ENCODE measurements around the gene WDFY4. TPM values are rescaled to one million over a fixed set of nuclear protein-coding genes. Genes with fewer than 3 reads are reported as not detected.

Gene WDFY4
- total and polyA plus RNA-seq, 2 experiments from 2014 or later = 0.14 TPM; not detected in 1

GRCh38 chr10:48751730-48752129 lies 67.1 kb downstream of the WDFY4 start:
- H3K27ac ChIP-seq (ENCODE audit: low read depth) = no peak overlapping the region
- H3K27ac Mint-ChIP-seq = no peak overlapping the region
- no peaks in the 10 kb centered on the region for H3K36me3 Mint-ChIP-seq (ENCODE audit: low read depth)
- ATAC-seq (no peak), DNase-seq (ENCODE audit: low spot score) (no peak)
- H3K79me2 ChIP-seq (replicated peaks; ENCODE audit: insufficient read depth) = no peaks in the 10 kb centered on the region
- H3K9me3 Mint-ChIP-seq = no peaks in the 10 kb centered on the region
- H3K4me3 ChIP-seq = no peak overlapping the region
- H3K4me2 ChIP-seq = no peak overlapping the region
- H3K9me2 ChIP-seq (ENCODE audit: insufficient read depth) = no peaks in the 10 kb centered on the region
- no peaks in the 10 kb centered on the region for H3F3A ChIP-seq (replicated peaks; ENCODE audit: low read depth)
- H4K20me1 ChIP-seq (replicated peaks; ENCODE audit: insufficient read depth) = no peaks in the 10 kb centered on the region
- no peaks in the 10 kb centered on the region for H3K27me3 Mint-ChIP-seq (ENCODE audit: insufficient read depth, low read depth, poor library complexity)
- 0 out of 4 replicates have a peak, but pooled peaks of 1 of the 2 experiments have one; percentile 9 for TF ChIP-seq CTCF (conservative IDR thresholded peaks at IDR 0.05; ENCODE audit: low read depth in 2 of 2)
- TF ChIP-seq ZNF462 (CRISPR knock-in tag; IDR thresholded peaks at IDR 0.05) = no peak
- H3K4me3 Mint-ChIP-seq = no peak overlapping the region
- no peak overlapping the region for H2AFZ ChIP-seq
- H3K27me3 ChIP-seq (ENCODE audit: insufficient read depth) = no peaks in the 10 kb centered on the region
- peaks cover 11% of the 10 kb centered on the region for H3K4me1 Mint-ChIP-seq
- H3K4me1 ChIP-seq (ENCODE audit: insufficient read depth) = no peaks in the 10 kb centered on the region
- H3K36me3 ChIP-seq (ENCODE audit: insufficient read depth) = no peaks in the 10 kb centered on the region

GRCh38 chr10:48758411-48758810 lies 73.7 kb downstream of the WDFY4 start:
- H4K20me1 ChIP-seq (replicated peaks; ENCODE audit: insufficient read depth) = no peaks in the 10 kb centered on the region
- Mint-ChIP-seq H3K27me3 (ENCODE audit: insufficient read depth, low read depth, poor library complexity) (peaks cover 2% of the 10 kb centered on the region), H3K4me3 (no peak overlapping the region), H3K27ac (no peak overlapping the region), H3K4me1 (peaks cover 11% of the 10 kb centered on the region), H3K36me3 (ENCODE audit: low read depth) (no peaks in the 10 kb centered on the region), H3K9me3 (no peaks in the 10 kb centered on the region; the same call in 2 of the 3 replicates)
- no peaks in the 10 kb centered on the region for H3K27me3 ChIP-seq (ENCODE audit: insufficient read depth)
- no peak for ATAC-seq
- H3K9me2 ChIP-seq (ENCODE audit: insufficient read depth) = no peaks in the 10 kb centered on the region
- no peaks in the 10 kb centered on the region for H3K79me2 ChIP-seq (replicated peaks; ENCODE audit: insufficient read depth)
- H3K4me3 ChIP-seq = no peak overlapping the region
- H3F3A ChIP-seq (replicated peaks; ENCODE audit: low read depth) = no peaks in the 10 kb centered on the region
- H2AFZ ChIP-seq = no peak overlapping the region
- no peak for DNase-seq (ENCODE audit: low spot score)
- TF ChIP-seq ZNF331 (CRISPR knock-in tag; IDR thresholded peaks at IDR 0.05; ENCODE audit: low read depth) = no peak
- no peak for TF ChIP-seq EZH2 (IDR thresholded peaks at IDR 0.05; ENCODE audit: low read depth, unreplicated experiment)
- no peak for TF ChIP-seq JUNB (IDR thresholded peaks at IDR 0.05; ENCODE audit: unreplicated experiment)
- no peak for TF ChIP-seq NANOG (IDR thresholded peaks at IDR 0.05; ENCODE audit: borderline replicate concordance)
- no peak for TF ChIP-seq ZNF114 (CRISPR knock-in tag; IDR thresholded peaks at IDR 0.05)
- H3K4me2 ChIP-seq = no peak overlapping the region
- no peaks in the 10 kb centered on the region for H3K36me3 ChIP-seq (ENCODE audit: insufficient read depth)
- H3K4me1 ChIP-seq (ENCODE audit: insufficient read depth) = no peaks in the 10 kb centered on the region
- no peak overlapping the region for H3K27ac ChIP-seq (ENCODE audit: low read depth)
